ENCODE data around the gene SERGEF. TPM values are rescaled to one million over a fixed set of nuclear protein-coding genes. Genes with fewer than 3 reads are reported as not detected.

Gene SERGEF
- total and polyA plus RNA-seq, 2 of the 13 experiments (the other 11 are each of a cell fraction or from before 2014, with no cell fraction given) = 54.5 to 114 TPM

DNA sequence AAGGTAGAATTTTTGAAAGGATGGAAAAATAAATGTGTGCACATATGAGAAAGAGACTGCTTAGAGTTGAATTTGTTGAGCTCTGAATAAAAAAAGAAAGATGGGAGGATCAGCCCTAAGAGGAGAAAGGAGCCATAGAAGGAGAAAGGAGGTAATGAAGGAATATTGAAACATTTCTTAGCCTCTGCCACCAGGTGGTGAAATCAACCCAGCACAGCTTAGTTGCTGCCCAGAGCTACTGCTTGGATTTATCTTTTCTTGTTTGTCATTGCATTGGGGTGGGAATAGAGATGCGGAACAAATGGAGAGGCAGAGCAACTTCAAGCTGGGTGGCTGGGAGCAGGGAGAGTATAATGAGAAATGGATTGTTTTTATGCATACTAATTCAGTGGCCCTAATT, 80.4 kb downstream of the SERGEF start:
- ATAC-seq = no peak

More for the DNA sequence above, 80.4 kb downstream of the SERGEF start:
- Histone ChIP-seq H3K4me2 (ENCODE audit: low read depth, low read length) (no peak overlapping the region), H3K9ac (ENCODE audit: insufficient read depth, low read depth, low read length) (no peak overlapping the region), H3K36me3 (replicated peaks in 1 of 2; ENCODE audit: control insufficient read depth in 1 of 2, insufficient read depth in 2 of 2, low read length in 2 of 2) (peaks cover 8 to 29% of the 10 kb centered on the region in 2 experiments), H3K27ac (ENCODE audit: extremely low read length, insufficient read depth, low read length) (no peak overlapping the region), H3K4me3 (replicated peaks in 1 of 3; ENCODE audit: insufficient read depth in 1 of 3, low read depth in 2 of 3, low read length in 3 of 3) (no peak overlapping the region), H3K79me2 (ENCODE audit: insufficient read depth, low read length) (peaks cover 6% of the 10 kb centered on the region), H3K9me3 (ENCODE audit: low read length) (no peaks in the 10 kb centered on the region), H3K27me3 (ENCODE audit: control insufficient read depth in 1 of 2, insufficient read depth in 2 of 2, low read length in 2 of 2) (no peaks in the 10 kb centered on the region), H2AFZ (ENCODE audit: low read length) (no peak overlapping the region), H4K20me1 (ENCODE audit: insufficient read depth, low read length) (no peaks in the 10 kb centered on the region), H3K4me1 (ENCODE audit: insufficient read depth, low read length) (peaks cover 8% of the 10 kb centered on the region; the same call in 1 of the 2 replicates)
- TF ChIP-seq ZNF747 (CRISPR knock-in tag; IDR thresholded peaks at IDR 0.05; ENCODE audit: borderline replicate concordance) = no peak
- no peak for TF ChIP-seq SPEN (CRISPR knock-in tag; IDR thresholded peaks at IDR 0.05; ENCODE audit: low read depth)
- no peak for TF ChIP-seq ZNF761 (CRISPR knock-in tag; conservative IDR thresholded peaks at IDR 0.05)
- TF ChIP-seq PHF21A (CRISPR knock-in tag; IDR thresholded peaks at IDR 0.05) = no peak
- TF ChIP-seq NCOA1 (CRISPR knock-in tag; IDR thresholded peaks at IDR 0.05) = no peak
- TF ChIP-seq ZNF331 (CRISPR knock-in tag; IDR thresholded peaks at IDR 0.05) = no peak
- TF ChIP-seq NR1H2 (CRISPR knock-in tag; IDR thresholded peaks at IDR 0.05; ENCODE audit: borderline replicate concordance, low read depth) = no peak
- TF ChIP-seq, protein P1, sequence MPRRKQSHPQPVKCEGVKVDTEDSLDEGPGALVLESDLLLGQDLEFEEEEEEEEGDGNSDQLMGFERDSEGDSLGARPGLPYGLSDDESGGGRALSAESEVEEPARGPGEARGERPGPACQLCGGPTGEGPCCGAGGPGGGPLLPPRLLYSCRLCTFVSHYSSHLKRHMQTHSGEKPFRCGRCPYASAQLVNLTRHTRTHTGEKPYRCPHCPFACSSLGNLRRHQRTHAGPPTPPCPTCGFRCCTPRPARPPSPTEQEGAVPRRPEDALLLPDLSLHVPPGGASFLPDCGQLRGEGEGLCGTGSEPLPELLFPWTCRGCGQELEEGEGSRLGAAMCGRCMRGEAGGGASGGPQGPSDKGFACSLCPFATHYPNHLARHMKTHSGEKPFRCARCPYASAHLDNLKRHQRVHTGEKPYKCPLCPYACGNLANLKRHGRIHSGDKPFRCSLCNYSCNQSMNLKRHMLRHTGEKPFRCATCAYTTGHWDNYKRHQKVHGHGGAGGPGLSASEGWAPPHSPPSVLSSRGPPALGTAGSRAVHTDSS (CRISPR knock-in tag; conservative IDR thresholded peaks at IDR 0.05) = no peak
- TF ChIP-seq, protein P2, sequence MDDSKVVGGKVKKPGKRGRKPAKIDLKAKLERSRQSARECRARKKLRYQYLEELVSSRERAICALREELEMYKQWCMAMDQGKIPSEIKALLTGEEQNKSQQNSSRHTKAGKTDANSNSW (CRISPR knock-in tag; IDR thresholded peaks at IDR 0.05; ENCODE audit: borderline replicate concordance) = no peak
- TF ChIP-seq, protein P3, sequence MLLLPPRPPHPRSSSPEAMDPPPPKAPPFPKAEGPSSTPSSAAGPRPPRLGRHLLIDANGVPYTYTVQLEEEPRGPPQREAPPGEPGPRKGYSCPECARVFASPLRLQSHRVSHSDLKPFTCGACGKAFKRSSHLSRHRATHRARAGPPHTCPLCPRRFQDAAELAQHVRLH (CRISPR knock-in tag; IDR thresholded peaks at IDR 0.05; ENCODE audit: borderline replicate concordance, low read depth) = no peak
- no peak for TF ChIP-seq ZC3H4 (CRISPR knock-in tag; IDR thresholded peaks at IDR 0.05; ENCODE audit: borderline replicate concordance)
- no peak for TF ChIP-seq PCBP1 (IDR thresholded peaks at IDR 0.05; ENCODE audit: borderline replicate concordance, low read depth, low read length)
- intact Hi-C loops (cut with micrococcal nuclease; ENCODE audit: unreplicated experiment) (no loop called here), in situ Hi-C loops (cut with HindIII; ENCODE audit: extremely low pct_ligation_motif_present, low pct_unique_long_range_greater_than_20kb) (no loop called here)
- WGBS (ENCODE audit: low lambda C conversion rate) = 100% methylated on average over 1 of the region's 1 CpG
- POLR2A ChIA-PET = no interaction called here
- DNase-seq (ENCODE audit: low spot score) = no peak
- no peak for FAIRE-seq
- CTCF ChIA-PET (ENCODE audit: low intra/inter-chr PET ratio, low total read pairs) = no interaction called here
- BruUV-seq (replicated peaks) = no TSS peak
